ENCODE data around the gene ATG4A.

ATG4A gene

GRCh38 chrX:108131471-108131870 lies 39.9 kb downstream of the ATG4A start:
- no peak overlapping the region for H3K9ac ChIP-seq (ENCODE audit: insufficient read length, low read depth)
- H3K4me3 ChIP-seq (ENCODE audit: insufficient read length, low read depth): no peak overlapping the region
- TF ChIP-seq ZNF274 (IDR thresholded peaks at IDR 0.05; ENCODE audit: low read depth, low read length): no peak
- no peak for TF ChIP-seq SUZ12 (IDR thresholded peaks at IDR 0.05; ENCODE audit: extremely low read depth, insufficient read depth, insufficient read length)
- TF ChIP-seq YY1 (IDR thresholded peaks at IDR 0.05; ENCODE audit: insufficient read depth, insufficient read length): no peak
- peaks cover 5% of the 10 kb centered on the region for H3K36me3 ChIP-seq (ENCODE audit: insufficient read depth, insufficient read length, low read length)
- no peak for DNase-seq (ENCODE audit: low read depth, low spot score)
- no peaks in the 10 kb centered on the region for H3K9me3 ChIP-seq (ENCODE audit: insufficient read depth, low read length)
- no peaks in the 10 kb centered on the region for H3K27me3 ChIP-seq (ENCODE audit: insufficient read depth, insufficient read length)
- no peaks in the 10 kb centered on the region for H3K4me1 ChIP-seq (ENCODE audit: insufficient read depth, insufficient read length)

- H3K27me3 ChIP-seq (ENCODE audit: insufficient read depth, insufficient read length): no peaks in the 10 kb centered on the region
- no peaks in the 10 kb centered on the region for H3K9me3 ChIP-seq (ENCODE audit: insufficient read depth, low read length)
- no peak for DNase-seq (ENCODE audit: low read depth, low spot score)
- H3K36me3 ChIP-seq (ENCODE audit: insufficient read depth, insufficient read length, low read length): peaks cover 5% of the 10 kb centered on the region
- H3K4me1 ChIP-seq (ENCODE audit: insufficient read depth, insufficient read length): no peaks in the 10 kb centered on the region
- no peak overlapping the region for H3K4me3 ChIP-seq (ENCODE audit: insufficient read length, low read depth)
- TF ChIP-seq ZNF274 (IDR thresholded peaks at IDR 0.05; ENCODE audit: low read depth, low read length) (no peak), SUZ12 (IDR thresholded peaks at IDR 0.05; ENCODE audit: extremely low read depth, insufficient read depth, insufficient read length) (no peak), YY1 (IDR thresholded peaks at IDR 0.05; ENCODE audit: insufficient read depth, insufficient read length) (no peak)
- H3K9ac ChIP-seq (ENCODE audit: insufficient read length, low read depth): no peak overlapping the region
Measured at GRCh38 chrX:108132034-108132433, 40.5 kb downstream of the ATG4A start.

- no peaks in the 10 kb centered on the region for H3K27me3 ChIP-seq (ENCODE audit: insufficient read depth, insufficient read length)
- no peak overlapping the region for H3K9ac ChIP-seq (ENCODE audit: insufficient read length, low read depth)
- TF ChIP-seq SUZ12 (IDR thresholded peaks at IDR 0.05; ENCODE audit: extremely low read depth, insufficient read depth, insufficient read length) (no peak), YY1 (IDR thresholded peaks at IDR 0.05; ENCODE audit: insufficient read depth, insufficient read length) (no peak), ZNF274 (IDR thresholded peaks at IDR 0.05; ENCODE audit: low read depth, low read length) (no peak)
- H3K36me3 ChIP-seq (ENCODE audit: insufficient read depth, insufficient read length, low read length): peaks cover 5% of the 10 kb centered on the region
- DNase-seq (ENCODE audit: low read depth, low spot score): no peak
- no peak overlapping the region for H3K4me3 ChIP-seq (ENCODE audit: insufficient read length, low read depth)
- H3K4me1 ChIP-seq (ENCODE audit: insufficient read depth, insufficient read length): no peaks in the 10 kb centered on the region
- H3K9me3 ChIP-seq (ENCODE audit: insufficient read depth, low read length): no peaks in the 10 kb centered on the region
Measured at GRCh38 chrX:108132876-108133275, 41.3 kb downstream of the ATG4A start.

GRCh38 chrX:108134724-108135123 lies 43.1 kb downstream of the ATG4A start:
- no peak overlapping the region for H3K4me3 ChIP-seq (ENCODE audit: insufficient read length, low read depth)
- no peaks in the 10 kb centered on the region for H3K27me3 ChIP-seq (ENCODE audit: insufficient read depth, insufficient read length)
- H3K36me3 ChIP-seq (ENCODE audit: insufficient read depth, insufficient read length, low read length): peaks cover 11% of the 10 kb centered on the region
- no peak overlapping the region for H3K9ac ChIP-seq (ENCODE audit: insufficient read length, low read depth)
- TF ChIP-seq ZNF274 (IDR thresholded peaks at IDR 0.05; ENCODE audit: low read depth, low read length) (no peak), YY1 (IDR thresholded peaks at IDR 0.05; ENCODE audit: insufficient read depth, insufficient read length) (no peak), SUZ12 (IDR thresholded peaks at IDR 0.05; ENCODE audit: extremely low read depth, insufficient read depth, insufficient read length) (no peak)
- H3K4me1 ChIP-seq (ENCODE audit: insufficient read depth, insufficient read length): no peaks in the 10 kb centered on the region
- H3K9me3 ChIP-seq (ENCODE audit: insufficient read depth, low read length): no peaks in the 10 kb centered on the region
- DNase-seq (ENCODE audit: low read depth, low spot score): no peak

- TF ChIP-seq SUZ12 (IDR thresholded peaks at IDR 0.05; ENCODE audit: extremely low read depth, insufficient read depth, insufficient read length) (no peak), ZNF274 (IDR thresholded peaks at IDR 0.05; ENCODE audit: low read depth, low read length) (no peak), YY1 (IDR thresholded peaks at IDR 0.05; ENCODE audit: insufficient read depth, insufficient read length) (no peak)
- H3K27me3 ChIP-seq (ENCODE audit: insufficient read depth, insufficient read length): no peaks in the 10 kb centered on the region
- no peak overlapping the region for H3K9ac ChIP-seq (ENCODE audit: insufficient read length, low read depth)
- no peak for DNase-seq (ENCODE audit: low read depth, low spot score)
- H3K4me3 ChIP-seq (ENCODE audit: insufficient read length, low read depth): no peak overlapping the region
- H3K9me3 ChIP-seq (ENCODE audit: insufficient read depth, low read length): no peaks in the 10 kb centered on the region
- no peaks in the 10 kb centered on the region for H3K4me1 ChIP-seq (ENCODE audit: insufficient read depth, insufficient read length)
- H3K36me3 ChIP-seq (ENCODE audit: insufficient read depth, insufficient read length, low read length): peaks cover 9% of the 10 kb centered on the region
Measured at GRCh38 chrX:108138814-108139702, 47.5 kb downstream of the ATG4A start.

- TF ChIP-seq SUZ12 (IDR thresholded peaks at IDR 0.05; ENCODE audit: extremely low read depth, insufficient read depth, insufficient read length): no peak
- TF ChIP-seq YY1 (IDR thresholded peaks at IDR 0.05; ENCODE audit: insufficient read depth, insufficient read length): no peak
- no peak for TF ChIP-seq ZNF274 (IDR thresholded peaks at IDR 0.05; ENCODE audit: low read depth, low read length)
- no peaks in the 10 kb centered on the region for H3K9me3 ChIP-seq (ENCODE audit: insufficient read depth, low read length)
- peaks cover 8% of the 10 kb centered on the region for H3K36me3 ChIP-seq (ENCODE audit: insufficient read depth, insufficient read length, low read length)
- no peak overlapping the region for H3K9ac ChIP-seq (ENCODE audit: insufficient read length, low read depth)
- H3K4me3 ChIP-seq (ENCODE audit: insufficient read length, low read depth): no peak overlapping the region
- H3K4me1 ChIP-seq (ENCODE audit: insufficient read depth, insufficient read length): no peaks in the 10 kb centered on the region
- H3K27me3 ChIP-seq (ENCODE audit: insufficient read depth, insufficient read length): no peaks in the 10 kb centered on the region
- no peak for DNase-seq (ENCODE audit: low read depth, low spot score)
Measured at GRCh38 chrX:108148524-108148923, 56.9 kb downstream of the ATG4A start.

- Histone ChIP-seq H3K36me3 (ENCODE audit: insufficient read depth, insufficient read length, low read length) (peaks cover 9% of the 10 kb centered on the region), H3K9ac (ENCODE audit: insufficient read length, low read depth) (no peak overlapping the region), H3K4me3 (ENCODE audit: insufficient read length, low read depth) (no peak overlapping the region), H3K27me3 (ENCODE audit: insufficient read depth, insufficient read length) (no peaks in the 10 kb centered on the region), H3K4me1 (ENCODE audit: insufficient read depth, insufficient read length) (no peaks in the 10 kb centered on the region), H3K9me3 (ENCODE audit: insufficient read depth, low read length) (no peaks in the 10 kb centered on the region)
- TF ChIP-seq YY1 (IDR thresholded peaks at IDR 0.05; ENCODE audit: insufficient read depth, insufficient read length) (no peak), SUZ12 (IDR thresholded peaks at IDR 0.05; ENCODE audit: extremely low read depth, insufficient read depth, insufficient read length) (no peak), ZNF274 (IDR thresholded peaks at IDR 0.05; ENCODE audit: low read depth, low read length) (no peak)
- DNase-seq (ENCODE audit: low read depth, low spot score): no peak
Measured at GRCh38 chrX:108156082-108156481, 64.5 kb downstream of the ATG4A start.

Data from NT2/D1 (cell line).